Panc1 (cell line): Measurements from ENCODE around the gene SYNPO2L.

ENCODE experiments used
- CTCF ChIP-seq: fragments of 450-650 bp; IDR thresholded peaks from 2 replicates; pipeline ENCODE4 v1.5.1; 2017; ENCODE audit warnings: mild to moderate bottlenecking
- SIN3A ChIP-seq: IDR thresholded peaks from 2 replicates; pipeline ENCODE4 v1.6.1; 2012; ENCODE audit warnings: low read depth, mild to moderate bottlenecking, low read length, moderate library complexity, borderline replicate concordance; ENCODE audit not compliant: insufficient read depth

GRCh38 chr10:73655257-73655989 lies 406 bp downstream of the SYNPO2L start:
- TF ChIP-seq CTCF: no peak
- no peak for TF ChIP-seq SIN3A
